ENCODE measurements around the gene NBL1.
A peak's percentile ranks its signal among the peaks of the same experiment; 100 is the strongest.

Gene NBL1

GRCh38 chr1:19696820-19697219 lies 52.7 kb downstream of the NBL1 start:
- DNase-seq (ENCODE audit: low read depth in 2 of 2), result no peak

GRCh38 chr1:19698181-19698580 lies 54.1 kb downstream of the NBL1 start:
- no peak for DNase-seq (ENCODE audit: low read depth in 2 of 2)

DNA sequence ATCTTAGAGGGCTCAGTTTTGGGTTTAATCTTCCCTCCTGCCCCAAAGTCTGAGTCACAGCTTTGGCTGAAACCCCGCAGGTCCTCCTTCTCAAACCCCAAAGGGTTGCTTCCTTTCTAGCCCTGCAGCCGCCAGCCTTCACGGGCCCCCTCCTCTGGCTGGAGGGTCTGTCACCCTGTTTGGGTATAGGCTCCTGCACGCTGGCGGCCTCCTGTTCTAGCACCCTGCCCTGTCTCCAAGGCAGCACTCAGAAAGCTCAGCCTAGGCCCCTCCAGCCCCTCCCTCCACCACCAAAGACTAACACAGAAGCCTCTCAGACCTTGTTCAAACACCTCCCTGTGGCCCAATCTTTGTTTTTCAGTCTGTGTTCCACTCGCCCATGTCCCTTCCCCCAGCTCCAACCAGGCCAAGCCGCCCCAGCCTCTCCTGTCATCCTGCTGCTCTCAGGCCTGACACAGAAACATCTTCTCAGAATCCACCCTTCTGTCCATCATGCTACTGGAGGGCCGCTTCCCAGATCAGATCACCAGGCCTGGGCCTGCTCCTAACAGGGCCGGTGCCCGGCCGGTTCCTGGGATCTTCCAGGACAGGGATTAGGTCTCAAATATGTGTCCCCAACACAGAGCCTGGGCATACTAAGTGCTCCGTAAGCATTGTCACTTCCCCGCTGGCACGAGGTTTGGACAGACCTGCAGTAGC lies 56.1 kb downstream of the NBL1 start:
- DNase-seq (ENCODE audit: low read depth in 2 of 2), result no peak

DNA sequence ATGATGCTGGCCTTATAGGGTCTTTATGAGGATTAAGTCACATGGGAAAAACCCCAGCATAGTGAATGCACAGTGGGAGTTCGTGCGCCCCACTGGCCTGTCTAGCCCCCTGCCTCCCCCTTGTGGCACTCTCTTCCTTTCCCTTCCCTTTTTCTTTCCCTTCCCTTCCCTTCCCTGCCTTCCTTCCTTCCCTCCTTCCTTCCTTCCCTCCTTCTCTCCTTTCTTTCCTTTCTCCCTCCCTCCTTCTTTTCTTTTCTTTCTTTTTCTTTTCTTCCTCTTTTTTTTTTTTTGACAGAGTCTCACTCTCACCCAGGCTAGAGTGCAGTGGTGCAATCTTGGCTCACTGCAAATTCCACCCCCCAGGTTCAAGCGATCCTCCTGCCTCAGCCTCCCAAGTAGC lies 59.2 kb downstream of the NBL1 start:
- no peak for DNase-seq (ENCODE audit: low read depth in 2 of 2)

GRCh38 chr1:19704247-19705113 lies 60.4 kb downstream of the NBL1 start:
- peak; percentile 44 to 54 for DNase-seq (ENCODE audit: low read depth in 2 of 2)

GRCh38 chr1:19705464-19705863 lies 61.4 kb downstream of the NBL1 start:
- DNase-seq (ENCODE audit: low read depth in 2 of 2), result no peak

DNA sequence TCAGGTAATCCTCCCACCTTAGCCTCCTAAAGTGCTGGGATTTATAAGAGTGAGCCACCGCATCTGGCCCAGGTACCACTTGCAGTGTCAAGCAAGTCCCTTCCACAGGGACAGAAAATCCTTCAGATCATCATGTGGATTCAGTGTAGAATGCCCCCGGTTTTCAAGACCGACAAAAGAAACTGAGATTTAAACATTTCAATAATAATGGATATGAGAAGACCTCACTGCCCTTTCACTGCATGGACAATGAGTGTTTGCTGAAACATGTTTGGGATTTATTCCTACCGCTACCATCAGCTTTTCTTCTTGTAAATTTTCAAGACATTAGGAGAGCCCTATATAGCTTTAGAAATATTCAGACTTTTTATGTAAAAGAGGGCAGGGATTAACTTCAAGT lies 62.0 kb downstream of the NBL1 start:
- DNase-seq (ENCODE audit: low read depth in 2 of 2), result no peak

All from stimulated activated CD4-positive, alpha-beta T cell treated with anti-CD3 and anti-CD28 coated beads, Interleukin-4, amount 100 ng/mL, for 48 hours (primary cell).